ENCODE data around the gene OR10H1.
"Not testable (repeated sequence)": the region's sequence is repeated elsewhere in the genome, so short reads cannot be mapped to it uniquely, and the experiment has no call there.

OR10H1 gene

GRCh38 chr19:15790096-15790495, 25.4 kb downstream of the OR10H1 start:
- Histone ChIP-seq H3K36me3 (replicated peaks; ENCODE audit: insufficient read depth, low read length) (no peaks in the 10 kb centered on the region), H3K4me2 (ENCODE audit: low read depth, low read length) (no peak overlapping the region), H3K27ac (ENCODE audit: low read length) (no peak overlapping the region), H3K9ac (ENCODE audit: low read length) (no peak overlapping the region), H3K9me3 (replicated peaks; ENCODE audit: insufficient read depth, low read length) (no peaks in the 10 kb centered on the region), H3K27me3 (replicated peaks; ENCODE audit: insufficient read depth, low read length) (peaks cover 30% of the 10 kb centered on the region), H3K9me2 (replicated peaks; ENCODE audit: insufficient read depth, low read length) (no peaks in the 10 kb centered on the region), H3K4me3 (ENCODE audit: low read length) (no peak overlapping the region), H3F3A (ENCODE audit: insufficient read depth, low read length) (no peaks in the 10 kb centered on the region), H2AFZ (ENCODE audit: low read length) (no peak overlapping the region), H4K20me1 (ENCODE audit: insufficient read depth, low read length) (no peaks in the 10 kb centered on the region), H3K79me2 (ENCODE audit: low read length) (no peaks in the 10 kb centered on the region), H3K4me1 (ENCODE audit: low read length) (no peaks in the 10 kb centered on the region)
- TF ChIP-seq CTCF (IDR thresholded peaks at IDR 0.05; ENCODE audit: low read length) (no peak), EZH2 (optimal IDR thresholded peaks at IDR 0.05; ENCODE audit: low read depth, low read length) (no peak), EZH2phosphoT487 (IDR thresholded peaks at IDR 0.05; ENCODE audit: low read length) (no peak)
- DNase-seq, result no peak

- no peak overlapping the region for H3K4me2 ChIP-seq (ENCODE audit: low read depth, low read length)
- DNase-seq, result no peak
- no peak overlapping the region for H3K4me3 ChIP-seq (ENCODE audit: low read length)
- no peak overlapping the region for H2AFZ ChIP-seq (ENCODE audit: low read length)
- no peaks in the 10 kb centered on the region for H3K36me3 ChIP-seq (replicated peaks; ENCODE audit: insufficient read depth, low read length)
- H3K9ac ChIP-seq (ENCODE audit: low read length), result no peak overlapping the region
- H3K79me2 ChIP-seq (ENCODE audit: low read length), result no peaks in the 10 kb centered on the region
- TF ChIP-seq EZH2 (optimal IDR thresholded peaks at IDR 0.05; ENCODE audit: low read depth, low read length) (no peak), EZH2phosphoT487 (IDR thresholded peaks at IDR 0.05; ENCODE audit: low read length) (no peak), CTCF (IDR thresholded peaks at IDR 0.05; ENCODE audit: low read length) (no peak)
- H4K20me1 ChIP-seq (ENCODE audit: insufficient read depth, low read length), result no peaks in the 10 kb centered on the region
- H3K9me3 ChIP-seq (replicated peaks; ENCODE audit: insufficient read depth, low read length), result no peaks in the 10 kb centered on the region
- H3K9me2 ChIP-seq (replicated peaks; ENCODE audit: insufficient read depth, low read length), result no peaks in the 10 kb centered on the region
- no peaks in the 10 kb centered on the region for H3F3A ChIP-seq (ENCODE audit: insufficient read depth, low read length)
- H3K27me3 ChIP-seq (replicated peaks; ENCODE audit: insufficient read depth, low read length), result peaks cover 39% of the 10 kb centered on the region
- H3K27ac ChIP-seq (ENCODE audit: low read length), result no peak overlapping the region
- H3K4me1 ChIP-seq (ENCODE audit: low read length), result no peaks in the 10 kb centered on the region
Observed at GRCh38 chr19:15788594-15789270, 26.7 kb downstream of the OR10H1 start.

GRCh38 chr19:15787611-15788155, 27.8 kb downstream of the OR10H1 start, which contains the start of gene OR10H5:
Gene OR10H5 (plus strand): TSS chr19:15787661. CDS start chr19:15794049, 6,388 bp downstream.
- Histone ChIP-seq H3K9ac (ENCODE audit: low read length) (no peak within 1 kb of the TSS), H3K9me3 (replicated peaks; ENCODE audit: insufficient read depth, low read length) (no peaks in the 10 kb centered on the region), H3K4me3 (ENCODE audit: low read length) (no peak within 1 kb of the TSS), H3K79me2 (ENCODE audit: low read length) (no peaks in the 10 kb centered on the region), H3K4me1 (ENCODE audit: low read length) (no peaks in the 10 kb centered on the region), H2AFZ (ENCODE audit: low read length) (no peak within 1 kb of the TSS), H3K36me3 (replicated peaks; ENCODE audit: insufficient read depth, low read length) (no peaks in the 10 kb centered on the region), H4K20me1 (ENCODE audit: insufficient read depth, low read length) (no peaks in the 10 kb centered on the region), H3F3A (ENCODE audit: insufficient read depth, low read length) (no peaks in the 10 kb centered on the region), H3K27me3 (replicated peaks; ENCODE audit: insufficient read depth, low read length) (peaks cover 43% of the 10 kb centered on the region), H3K27ac (ENCODE audit: low read length) (no peak within 1 kb of the TSS), H3K4me2 (ENCODE audit: low read depth, low read length) (no peak within 1 kb of the TSS), H3K9me2 (replicated peaks; ENCODE audit: insufficient read depth, low read length) (no peaks in the 10 kb centered on the region)
- no peak for DNase-seq
- TF ChIP-seq CTCF (IDR thresholded peaks at IDR 0.05; ENCODE audit: low read length), result no peak

GRCh38 chr19:15782896-15783295, 32.6 kb downstream of the OR10H1 start:
- not testable (repeated sequence) for H3K79me2 ChIP-seq (ENCODE audit: low read length); H3K27ac ChIP-seq (ENCODE audit: low read length); H3K9ac ChIP-seq (ENCODE audit: low read length); H3K4me3 ChIP-seq (ENCODE audit: low read length); H2AFZ ChIP-seq (ENCODE audit: low read length); H4K20me1 ChIP-seq (ENCODE audit: insufficient read depth, low read length); DNase-seq; H3K4me2 ChIP-seq (ENCODE audit: low read depth, low read length); H3K9me2 ChIP-seq (replicated peaks; ENCODE audit: insufficient read depth, low read length); H3K36me3 ChIP-seq (replicated peaks; ENCODE audit: insufficient read depth, low read length); H3F3A ChIP-seq (ENCODE audit: insufficient read depth, low read length); H3K9me3 ChIP-seq (replicated peaks; ENCODE audit: insufficient read depth, low read length); H3K4me1 ChIP-seq (ENCODE audit: low read length)
- peaks cover 23% of the 10 kb centered on the region for H3K27me3 ChIP-seq (replicated peaks; ENCODE audit: insufficient read depth, low read length)
